Skin of body (tissue), 2 donors: Measurements from ENCODE around the gene DLK1. TPM values are rescaled to one million over a fixed set of nuclear protein-coding genes. Genes with fewer than 3 reads are reported as not detected.

Experiments used
- DNase-seq: peaks from one replicate; lab custom pipeline; 2025; lab: John Stamatoyannopoulos, UW
- total RNA-seq: library from RNA; depleted of rRNA; stranded (reverse); fragments of >200 nt; gene quantifications from one replicate; pipeline ENCODE4 v1.2.3, GENCODE V29; 2014

Gene DLK1
- total RNA-seq, 1 donor from 2014 or later: 114 TPM

- DNase-seq: no peak
These were observed 50.1 kb downstream of the DLK1 start for GRCh38 chr14:100776681-100777365.

GRCh38 chr14:100777366-100777817, 50.7 kb downstream of the DLK1 start:
- no peak for DNase-seq

- no peak for DNase-seq
These were observed 51.3 kb downstream of the DLK1 start for GRCh38 chr14:100777818-100778525.

GRCh38 chr14:100778526-100778882, 51.8 kb downstream of the DLK1 start:
- DNase-seq: no peak

GRCh38 chr14:100778951-100779690, 52.4 kb downstream of the DLK1 start:
- DNase-seq: no peak

GRCh38 chr14:100779691-100780080, 53.0 kb downstream of the DLK1 start:
- no peak for DNase-seq

GRCh38 chr14:100780246-100780645, 53.6 kb downstream of the DLK1 start:
- no peak for DNase-seq

GRCh38 chr14:100780646-100781355, 54.1 kb downstream of the DLK1 start:
- no peak for DNase-seq

GRCh38 chr14:100781952-100782351, 55.3 kb downstream of the DLK1 start:
- DNase-seq: no peak

- no peak for DNase-seq
These were observed 56.0 kb downstream of the DLK1 start for GRCh38 chr14:100782516-100783320.

- DNase-seq: no peak
These were observed 57.1 kb downstream of the DLK1 start for GRCh38 chr14:100783630-100784370.

- DNase-seq: no peak
These were observed 58.0 kb downstream of the DLK1 start for GRCh38 chr14:100784523-100785337.

GRCh38 chr14:100785338-100785615, 58.6 kb downstream of the DLK1 start:
- DNase-seq: no peak

- no peak for DNase-seq
These were observed 58.9 kb downstream of the DLK1 start for GRCh38 chr14:100785626-100786025.

GRCh38 chr14:100786131-100786530, 59.4 kb downstream of the DLK1 start:
- no peak for DNase-seq

GRCh38 chr14:100786576-100787219, 60.0 kb downstream of the DLK1 start:
- DNase-seq: no peak

- no peak for DNase-seq
These were observed 61.0 kb downstream of the DLK1 start for GRCh38 chr14:100787659-100788058.
